GM11168 (cell line): ENCODE data around the gene ANKS1A.
"Not testable (repeated sequence)": the region's sequence is repeated elsewhere in the genome, so short reads cannot be mapped to it uniquely, and the experiment has no call there.

Experiments used
- in situ Hi-C: fragments of 300-500 bp; cut with MboI; formaldehyde crosslinking; loops from one replicate; pipeline ENCODE4 v1.12.0; 2022; ENCODE audit warnings: low sequenced_read_pairs; ENCODE audit not compliant: unreplicated experiment

The ANKS1A gene

GRCh38 chr6:34877869-34878485 lies 11.1 kb upstream of the ANKS1A start:
- in situ Hi-C loops, result no loop called here

GRCh38 chr6:34884073-34884472 lies 5.0 kb upstream of the ANKS1A start:
- in situ Hi-C loops, result not testable (repeated sequence)

GRCh38 chr6:34884996-34885395 lies 4.1 kb upstream of the ANKS1A start:
- in situ Hi-C loops, result no loop called here

GRCh38 chr6:34885837-34886236 lies 3.2 kb upstream of the ANKS1A start:
- in situ Hi-C loops, result not testable (repeated sequence)

- in situ Hi-C loops, result no loop called here
Measured at GRCh38 chr6:34887753-34888513, 1.1 kb upstream of the ANKS1A start, which contains the start of gene TAF11. Gene TAF11 (minus strand): TSS chr6:34888042. CDS start chr6:34887957, 85 bp downstream.

- in situ Hi-C loops, result no loop called here
Measured at GRCh38 chr6:34888514-34888856, 570 bp upstream of the ANKS1A start.

DNA sequence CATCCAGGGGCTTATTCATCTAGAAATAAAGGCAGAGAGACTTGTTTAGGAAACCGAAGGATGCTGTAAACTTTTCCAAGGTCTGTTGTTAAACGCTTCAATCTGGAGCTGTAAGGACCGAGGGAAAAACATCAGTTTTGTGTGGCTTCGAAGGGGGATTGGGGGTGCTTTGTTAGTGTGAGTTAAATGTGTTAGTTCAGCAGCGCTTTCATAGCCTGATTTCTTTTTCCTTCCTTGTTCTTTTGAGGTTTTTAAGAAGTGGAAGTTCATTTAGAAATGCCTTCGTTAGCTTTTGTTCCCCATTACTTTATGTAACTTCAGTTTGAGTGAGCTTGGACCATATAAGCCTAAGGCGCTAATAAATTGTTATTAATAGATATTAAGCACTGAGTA lies 1.5 kb downstream of the ANKS1A start:
- in situ Hi-C loops, result no loop called here

DNA sequence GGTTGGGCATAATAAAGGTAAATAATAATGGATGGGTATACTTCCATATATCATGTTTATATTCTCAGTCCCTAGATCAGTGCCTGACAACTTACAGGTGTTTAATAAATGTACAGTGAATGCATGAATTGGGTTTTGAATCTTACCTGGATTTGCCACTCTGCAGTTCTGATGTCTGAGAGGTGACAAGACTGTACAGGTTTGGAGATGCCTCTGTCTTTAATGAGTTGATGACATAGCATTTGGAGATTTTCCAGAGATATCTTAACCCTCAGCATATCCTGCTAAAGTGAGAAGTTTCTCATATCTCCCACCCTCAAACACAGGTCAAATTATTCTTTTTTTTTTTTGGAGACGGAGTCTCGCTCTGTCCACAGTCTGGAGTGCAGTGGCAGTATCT lies 2.2 kb downstream of the ANKS1A start:
- in situ Hi-C loops, result no loop called here

GRCh38 chr6:34894693-34895092 lies 5.6 kb downstream of the ANKS1A start:
- in situ Hi-C loops, result no loop called here

DNA sequence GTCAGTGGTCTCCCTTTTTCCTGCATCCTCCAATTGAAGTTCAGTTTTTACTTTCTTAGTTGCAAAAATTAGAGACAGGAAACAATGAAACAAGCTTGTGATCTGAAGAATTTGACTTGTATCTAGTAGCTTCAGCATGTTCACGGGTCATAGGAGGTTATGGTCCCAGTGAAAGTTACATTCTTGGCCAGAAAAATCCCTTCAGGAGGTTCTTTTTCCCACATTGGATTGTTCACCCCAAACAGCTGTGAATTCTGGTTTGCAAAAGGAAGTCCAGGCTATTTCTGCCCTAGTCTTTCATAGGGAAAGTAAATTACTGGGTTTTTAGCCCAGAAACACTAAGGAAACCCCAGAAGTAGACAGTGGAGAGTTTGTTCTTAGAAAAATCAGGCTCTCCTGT lies 8.1 kb downstream of the ANKS1A start:
- in situ Hi-C loops, result no loop called here

- in situ Hi-C loops, result no loop called here
Measured at GRCh38 chr6:34897716-34898115, 8.7 kb downstream of the ANKS1A start.

DNA sequence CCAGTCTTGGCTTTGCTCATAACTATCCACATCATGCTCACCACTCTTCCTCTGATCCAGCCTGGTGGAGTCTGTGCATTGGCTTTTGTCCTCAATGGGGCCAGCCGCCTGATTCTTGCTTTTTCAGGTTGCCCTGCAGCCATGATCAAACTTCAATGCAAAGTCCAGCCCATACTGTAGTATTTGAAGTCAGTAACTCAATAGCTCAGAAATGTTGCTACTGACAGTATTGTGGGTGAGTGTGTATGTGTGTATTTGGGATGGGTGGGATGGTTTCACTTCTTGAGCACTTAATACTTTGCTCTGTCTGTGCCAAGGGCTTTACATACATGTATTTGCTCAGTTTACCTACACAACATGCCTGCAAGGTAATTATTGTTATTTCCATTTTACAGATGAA lies 10.7 kb downstream of the ANKS1A start:
- in situ Hi-C loops, result not testable (repeated sequence)

DNA sequence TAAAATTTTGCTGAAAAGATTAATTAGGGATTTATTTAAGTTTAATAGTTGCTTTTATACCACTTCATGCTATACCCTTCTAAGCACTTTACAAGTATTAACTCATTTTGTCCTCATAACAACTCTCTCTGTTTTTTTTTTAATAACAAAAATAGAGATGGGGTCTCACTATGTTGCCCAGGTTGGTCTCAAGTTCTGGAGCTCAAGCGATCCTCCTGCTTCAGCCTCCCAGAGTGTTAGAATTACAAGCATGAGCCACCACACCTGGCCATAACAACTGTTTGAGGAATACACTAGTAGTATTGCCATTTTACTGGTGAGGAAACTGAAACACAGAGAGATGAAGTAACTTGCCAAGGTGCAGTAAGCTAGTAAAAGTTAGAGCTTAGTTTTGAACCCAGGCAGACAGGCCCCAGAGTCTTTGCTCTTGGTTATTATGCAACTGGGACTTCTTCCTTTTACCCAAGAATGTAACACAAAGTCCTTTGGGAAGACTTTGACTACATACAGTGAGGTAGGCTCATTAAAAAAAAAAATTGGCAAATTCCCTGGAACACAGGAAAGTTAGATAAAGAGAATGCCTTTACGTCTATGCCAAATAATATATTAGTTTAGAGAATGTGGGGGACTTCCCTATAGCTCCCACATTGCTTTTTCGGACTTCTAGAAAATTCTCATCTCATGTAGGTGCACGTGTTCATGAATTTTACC lies 11.4 kb downstream of the ANKS1A start:
- in situ Hi-C loops, result no loop called here

DNA sequence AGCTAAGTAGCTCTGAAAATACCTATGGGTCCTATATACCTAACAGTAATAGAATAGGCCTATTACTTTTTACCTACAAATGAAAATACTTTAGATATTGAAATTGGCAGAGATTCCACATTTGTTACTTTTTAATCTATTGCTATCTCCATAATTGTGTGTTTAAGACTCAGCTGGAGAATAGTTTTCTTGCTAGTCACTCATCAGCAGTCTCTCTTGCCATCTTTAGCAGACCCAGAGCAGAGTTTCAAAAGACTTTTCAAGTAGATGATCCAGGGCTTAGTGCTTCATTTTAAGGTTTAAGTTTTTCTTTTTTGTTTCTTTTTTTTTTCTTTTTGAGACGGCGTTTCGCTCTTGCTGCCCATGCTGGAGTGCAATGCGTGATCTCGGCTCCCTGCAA lies 12.9 kb downstream of the ANKS1A start:
- in situ Hi-C loops, result no loop called here

DNA sequence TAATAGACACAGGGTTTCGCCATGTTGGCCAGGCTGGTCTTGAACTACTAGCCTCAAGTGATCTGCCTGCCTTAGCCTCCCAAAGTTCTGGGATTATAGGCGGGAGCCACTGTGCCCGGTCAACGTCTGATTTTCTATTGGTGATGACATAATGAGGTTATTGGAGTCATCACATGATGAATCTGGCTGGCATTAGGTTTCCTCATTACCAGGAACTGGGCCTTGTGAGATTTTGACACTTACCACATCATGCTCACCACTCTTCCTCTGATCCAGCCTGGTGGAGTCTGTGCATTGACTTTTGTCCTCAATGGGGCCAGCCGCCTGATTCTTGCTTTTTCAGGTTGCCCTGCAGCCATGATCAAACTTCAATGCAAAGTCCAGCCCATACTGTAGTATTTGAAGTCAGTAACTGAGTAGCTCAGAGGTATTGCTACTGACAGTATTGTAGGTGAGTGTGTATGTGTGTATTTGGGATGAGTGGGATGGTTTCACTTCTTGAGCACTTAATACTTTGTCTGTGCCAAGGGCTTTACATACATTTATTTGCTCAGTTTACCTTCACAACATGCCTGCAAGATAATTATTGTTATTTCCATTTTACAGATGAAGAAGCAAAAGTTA lies 16.0 kb downstream of the ANKS1A start:
- in situ Hi-C loops, result no loop called here

DNA sequence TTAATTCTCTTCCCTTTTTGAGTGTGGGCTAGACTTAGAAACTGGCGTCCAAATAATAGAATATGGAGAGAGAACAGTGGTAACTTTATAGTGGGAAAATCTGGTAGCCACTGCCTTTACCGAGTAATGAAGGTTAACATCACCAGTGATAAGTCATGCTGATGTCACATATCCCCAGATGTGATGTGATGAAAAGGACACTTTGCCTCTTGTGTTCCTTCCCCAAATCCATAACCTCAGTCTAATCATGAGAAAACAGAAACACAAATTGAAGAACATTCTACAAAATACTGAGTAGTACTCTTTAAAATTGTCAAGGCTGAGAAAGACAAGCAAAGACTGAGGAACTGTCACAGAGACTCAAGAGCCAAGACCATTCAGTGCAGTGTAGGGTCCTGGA lies 17.8 kb downstream of the ANKS1A start:
- in situ Hi-C loops, result no loop called here

DNA sequence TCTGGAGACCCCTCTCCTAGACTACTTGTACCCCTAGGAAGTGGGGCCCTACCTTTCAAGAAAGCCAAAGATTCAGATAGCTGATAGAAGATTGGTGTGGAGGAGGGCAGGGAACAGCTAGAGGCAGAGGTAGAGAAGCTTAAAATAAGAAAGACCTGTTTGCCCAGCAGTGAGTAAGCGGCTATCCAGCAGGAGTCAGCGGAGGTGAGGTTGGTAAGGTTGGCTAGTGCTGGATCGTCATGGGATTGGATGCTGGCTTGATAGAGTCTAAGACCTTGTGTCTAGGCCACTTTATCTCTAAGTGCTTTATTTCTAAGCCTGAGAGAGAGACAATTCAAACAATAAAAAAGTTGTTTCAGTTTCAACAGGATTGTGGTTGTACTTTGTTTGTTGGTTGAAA lies 19.1 kb downstream of the ANKS1A start:
- in situ Hi-C loops, result no loop called here

GRCh38 chr6:34909320-34909883 lies 20.3 kb downstream of the ANKS1A start:
- in situ Hi-C loops, result no loop called here

- in situ Hi-C loops, result no loop called here
Measured at GRCh38 chr6:34911822-34912221, 22.8 kb downstream of the ANKS1A start.

GRCh38 chr6:34912715-34913464 lies 23.8 kb downstream of the ANKS1A start:
- in situ Hi-C loops, result no loop called here
